ENCODE results near the gene PLEKHM3. TPM values are rescaled to one million over a fixed set of nuclear protein-coding genes. Genes with fewer than 3 reads are reported as not detected.
A peak's percentile ranks its signal among the peaks of the same experiment; 100 is the strongest.

PLEKHM3 gene
- total and polyA plus RNA-seq, 2 of the 13 experiments (the other 11 are each of a cell fraction or from before 2014, with no cell fraction given), result 4.5 to 4.7 TPM

GRCh38 chr2:207891086-207891844 is 134.1 kb downstream of the PLEKHM3 start (continued):
- TF ChIP-seq SOX5 (CRISPR knock-in tag; IDR thresholded peaks at IDR 0.05; ENCODE audit: borderline replicate concordance) (peak; percentile 80), ZNF121 (CRISPR knock-in tag; IDR thresholded peaks at IDR 0.05) (0 out of 2 replicates have a peak, but pooled peaks have one; percentile 19), HOMEZ (CRISPR knock-in tag; IDR thresholded peaks at IDR 0.05; ENCODE audit: low read depth) (peak; percentile 61; the same call in 1 of the 2 replicates), ARNTL (CRISPR knock-in tag; IDR thresholded peaks at IDR 0.05) (no peak), RXRB (CRISPR knock-in tag; IDR thresholded peaks at IDR 0.05; ENCODE audit: borderline replicate concordance) (peak; percentile 37; the same call in 1 of the 2 replicates), HNF4A (CRISPR knock-in tag; IDR thresholded peaks at IDR 0.05) (peak; percentile 51; the same call in 1 of the 2 replicates), CREM (IDR thresholded peaks at IDR 0.05) (peak; percentile 52), CREM (CRISPR knock-in tag; IDR thresholded peaks at IDR 0.05) (no peak)

GRCh38 chr2:207887500-207887899 is 137.8 kb downstream of the PLEKHM3 start:
- H3K27me3 ChIP-seq (ENCODE audit: control insufficient read depth in 1 of 2, insufficient read depth in 2 of 2, low read length in 2 of 2), result no peaks in the 10 kb centered on the region
- no peaks in the 10 kb centered on the region for H3K9me3 ChIP-seq (ENCODE audit: low read length)
- 93% methylated on average over 1 of the region's 1 CpG for WGBS (ENCODE audit: low lambda C conversion rate)
- BruUV-seq (replicated peaks), result no TSS peak
- no peaks in the 10 kb centered on the region for H3K79me2 ChIP-seq (ENCODE audit: insufficient read depth, low read length)
- no peak overlapping the region for H3K9ac ChIP-seq (ENCODE audit: insufficient read depth, low read depth, low read length)
- H2AFZ ChIP-seq (ENCODE audit: low read length), result no peak overlapping the region
- ChIA-PET CTCF (ENCODE audit: low intra/inter-chr PET ratio, low total read pairs) (no interaction called here), POLR2A (interaction anchor here (2.4 kb wide), 1 partner anchor 10 kb away, joined by 9 read pairs; no protein-coding TSS in a partner anchor)
- no peaks in the 10 kb centered on the region for H3K36me3 ChIP-seq (replicated peaks in 1 of 2; ENCODE audit: control insufficient read depth in 1 of 2, insufficient read depth in 2 of 2, low read length in 2 of 2)
- no peaks in the 10 kb centered on the region for H4K20me1 ChIP-seq (ENCODE audit: insufficient read depth, low read length)
- FAIRE-seq (no peak), ATAC-seq (no peak), DNase-seq (ENCODE audit: low spot score) (no peak)
- in situ Hi-C loops (cut with HindIII; ENCODE audit: extremely low pct_ligation_motif_present, low pct_unique_long_range_greater_than_20kb) (no loop called here), intact Hi-C loops (cut with micrococcal nuclease; ENCODE audit: unreplicated experiment) (no loop called here)
- H3K4me1 ChIP-seq (ENCODE audit: insufficient read depth, low read length), result peaks cover 48% of the 10 kb centered on the region
- H3K4me2 ChIP-seq (ENCODE audit: low read depth, low read length), result no peak overlapping the region
- no peak overlapping the region for H3K4me3 ChIP-seq (replicated peaks in 1 of 3; ENCODE audit: insufficient read depth in 1 of 3, low read depth in 2 of 3, low read length in 3 of 3)
- H3K27ac ChIP-seq (ENCODE audit: extremely low read length, insufficient read depth, low read length), result no peak overlapping the region
- TF ChIP-seq ZFP36L1 (CRISPR knock-in tag; IDR thresholded peaks at IDR 0.05) (no peak), E2F1 (CRISPR knock-in tag; IDR thresholded peaks at IDR 0.05) (no peak), ZNF234 (CRISPR knock-in tag; conservative IDR thresholded peaks at IDR 0.05) (no peak), ZNF772 (CRISPR knock-in tag; IDR thresholded peaks at IDR 0.05) (no peak), MEIS2 (CRISPR knock-in tag; IDR thresholded peaks at IDR 0.05) (no peak), ATF5 (CRISPR knock-in tag; IDR thresholded peaks at IDR 0.05; ENCODE audit: low read depth) (no peak), ZNF275 (CRISPR knock-in tag; IDR thresholded peaks at IDR 0.05; ENCODE audit: borderline replicate concordance) (no peak), ZNF788 (CRISPR knock-in tag; IDR thresholded peaks at IDR 0.05; ENCODE audit: borderline replicate concordance) (no peak), YY1 (IDR thresholded peaks at IDR 0.05; ENCODE audit: insufficient read depth, insufficient replicate concordance, low read depth, low read length) (no peak), HDAC6 (IDR thresholded peaks at IDR 0.05; ENCODE audit: low read depth, low read length) (no peak)

All from HepG2 (cell line).